Muscle layer of colon (tissue), 2 donors: ENCODE measurements around the gene ALG8.
"Not testable (repeated sequence)": the region's sequence is repeated elsewhere in the genome, so short reads cannot be mapped to it uniquely, and the experiment has no call there.

Source experiments
- H3K27ac ChIP-seq: one replicate; pipeline ENCODE4 v1.7.0; 2013; ENCODE audit warnings: low read depth, mild to moderate bottlenecking, low read length, moderate library complexity
- H3K27me3 ChIP-seq, 2 donors: one replicate each; pipeline ENCODE4 v1.7.0; 2013; ENCODE audit warnings: low read length in 2 of 2, mild to moderate bottlenecking in 2 of 2; ENCODE audit not compliant: insufficient read depth in 2 of 2, control insufficient read depth in 1 of 2
- H3K36me3 ChIP-seq: one replicate; pipeline ENCODE4 v1.7.0; 2013; ENCODE audit warnings: mild to moderate bottlenecking, low read length; ENCODE audit not compliant: insufficient read depth
- H3K4me1 ChIP-seq: one replicate; pipeline ENCODE4 v1.7.0; 2013; ENCODE audit warnings: mild to moderate bottlenecking, low read length; ENCODE audit not compliant: insufficient read depth
- H3K4me3 ChIP-seq, 2 donors: one replicate each; pipeline ENCODE4 v1.7.0; 2013; ENCODE audit warnings: low read length in 2 of 2, low read depth in 1 of 2, mild to moderate bottlenecking in 1 of 2, moderate library complexity in 1 of 2
- H3K9ac ChIP-seq: one replicate; pipeline ENCODE4 v1.7.0; 2013; ENCODE audit warnings: low read length
- H3K9me3 ChIP-seq: one replicate; pipeline ENCODE4 v1.7.0; 2013; ENCODE audit warnings: mild to moderate bottlenecking, low read length
- donor health status: abdominal sarcoma.
- donor health status: Adenocarcinoma of cecum.

ALG8 gene

GRCh38 chr11:78097666-78098385 is 41.6 kb downstream of the ALG8 start:
- Histone ChIP-seq H3K9me3 (no peaks in the 10 kb centered on the region), H3K27me3 (no peaks in the 10 kb centered on the region), H3K4me1 (no peaks in the 10 kb centered on the region), H3K27ac (no peak overlapping the region), H3K9ac (no peak overlapping the region), H3K4me3 (no peak overlapping the region), H3K36me3 (peaks cover 11% of the 10 kb centered on the region)

- H3K27me3 ChIP-seq: no peaks in the 10 kb centered on the region
- no peak overlapping the region for H3K4me3 ChIP-seq
- H3K27ac ChIP-seq: no peak overlapping the region
- no peak overlapping the region for H3K9ac ChIP-seq
- H3K9me3 ChIP-seq: no peaks in the 10 kb centered on the region
- H3K4me1 ChIP-seq: no peaks in the 10 kb centered on the region
- H3K36me3 ChIP-seq: peaks cover 4% of the 10 kb centered on the region
These were observed 45.2 kb downstream of the ALG8 start for GRCh38 chr11:78094250-78094649.

GRCh38 chr11:78086521-78087074 is 52.8 kb downstream of the ALG8 start:
- not testable (repeated sequence) for H3K27me3 ChIP-seq, H3K27ac ChIP-seq, H3K4me3 ChIP-seq, H3K4me1 ChIP-seq, H3K9me3 ChIP-seq, H3K9ac ChIP-seq, H3K36me3 ChIP-seq

- Histone ChIP-seq H3K9me3 (no peaks in the 10 kb centered on the region), H3K9ac (no peak overlapping the region), H3K4me1 (no peaks in the 10 kb centered on the region), H3K36me3 (no peaks in the 10 kb centered on the region), H3K4me3 (no peak overlapping the region), H3K27me3 (no peaks in the 10 kb centered on the region), H3K27ac (no peak overlapping the region)
These were observed 53.5 kb downstream of the ALG8 start for GRCh38 chr11:78085972-78086371.

- H3K27me3 ChIP-seq, H3K4me3 ChIP-seq, H3K27ac ChIP-seq, H3K9me3 ChIP-seq, H3K4me1 ChIP-seq, H3K9ac ChIP-seq, H3K36me3 ChIP-seq: not testable (repeated sequence)
These were observed 54.9 kb downstream of the ALG8 start for GRCh38 chr11:78084506-78084905.

- Histone ChIP-seq H3K4me3 (no peak overlapping the region), H3K9me3 (no peaks in the 10 kb centered on the region), H3K9ac (no peak overlapping the region), H3K27ac (no peak overlapping the region), H3K36me3 (no peaks in the 10 kb centered on the region), H3K27me3 (no peaks in the 10 kb centered on the region), H3K4me1 (peaks cover 10% of the 10 kb centered on the region)
These were observed 56.4 kb downstream of the ALG8 start for GRCh38 chr11:78083021-78083420.

GRCh38 chr11:78082146-78082545 is 57.3 kb downstream of the ALG8 start:
- H3K27me3 ChIP-seq: no peaks in the 10 kb centered on the region
- no peaks in the 10 kb centered on the region for H3K36me3 ChIP-seq
- no peaks in the 10 kb centered on the region for H3K9me3 ChIP-seq
- H3K4me1 ChIP-seq: peaks cover 17% of the 10 kb centered on the region
- no peak overlapping the region for H3K4me3 ChIP-seq
- H3K27ac ChIP-seq: no peak overlapping the region
- H3K9ac ChIP-seq: no peak overlapping the region

GRCh38 chr11:78081583-78081982 is 57.8 kb downstream of the ALG8 start:
- H3K4me3 ChIP-seq: no peak overlapping the region
- H3K36me3 ChIP-seq: no peaks in the 10 kb centered on the region
- H3K9me3 ChIP-seq: no peaks in the 10 kb centered on the region
- no peaks in the 10 kb centered on the region for H3K27me3 ChIP-seq
- no peak overlapping the region for H3K27ac ChIP-seq
- no peak overlapping the region for H3K9ac ChIP-seq
- H3K4me1 ChIP-seq: peaks cover 22% of the 10 kb centered on the region

- Histone ChIP-seq H3K4me1 (peaks cover 26% of the 10 kb centered on the region), H3K27me3 (no peaks in the 10 kb centered on the region), H3K27ac (no peak overlapping the region), H3K36me3 (no peaks in the 10 kb centered on the region), H3K9ac (no peak overlapping the region), H3K4me3 (no peak overlapping the region), H3K9me3 (no peaks in the 10 kb centered on the region)
These were observed 58.5 kb downstream of the ALG8 start for GRCh38 chr11:78080818-78081495.

GRCh38 chr11:78080084-78080817 is 59.2 kb downstream of the ALG8 start:
- Histone ChIP-seq H3K9ac (peak overlapping the region; percentile 79), H3K27ac (peak overlapping the region; percentile 80), H3K4me3 (peak overlapping the region; percentile 86 to 94), H3K27me3 (no peaks in the 10 kb centered on the region), H3K4me1 (peaks cover 26% of the 10 kb centered on the region), H3K9me3 (no peaks in the 10 kb centered on the region), H3K36me3 (no peaks in the 10 kb centered on the region)

- peak within 1 kb of the TSS; percentile 79 for H3K9ac ChIP-seq
These were observed 60.0 kb downstream of the ALG8 start, which contains the start of gene NDUFC2 for GRCh38 chr11:78079232-78080083. TSS of gene NDUFC2 (minus strand) at chr11:78079862. CDS start at chr11:78079744, 118 bp downstream.

More at GRCh38 chr11:78079232-78080083, 60.0 kb downstream of the ALG8 start, which contains the start of gene NDUFC2:
- no peaks in the 10 kb centered on the region for H3K27me3 ChIP-seq
- H3K36me3 ChIP-seq: no peaks in the 10 kb centered on the region
- H3K4me1 ChIP-seq: peaks cover 26% of the 10 kb centered on the region
- H3K27ac ChIP-seq: peak within 1 kb of the TSS; percentile 80
- H3K9me3 ChIP-seq: no peaks in the 10 kb centered on the region
- peak within 1 kb of the TSS; percentile 86 to 94 for H3K4me3 ChIP-seq
